ENCODE results near the gene VPS26C. TPM values are rescaled to one million over a fixed set of nuclear protein-coding genes. Genes with fewer than 3 reads are reported as not detected.
"Not testable (repeated sequence)": the region's sequence is repeated elsewhere in the genome, so short reads cannot be mapped to it uniquely, and the experiment has no call there.

The VPS26C gene
- total RNA-seq, 2 experiments from 2014 or later, result 96.2 to 98.7 TPM

DNA sequence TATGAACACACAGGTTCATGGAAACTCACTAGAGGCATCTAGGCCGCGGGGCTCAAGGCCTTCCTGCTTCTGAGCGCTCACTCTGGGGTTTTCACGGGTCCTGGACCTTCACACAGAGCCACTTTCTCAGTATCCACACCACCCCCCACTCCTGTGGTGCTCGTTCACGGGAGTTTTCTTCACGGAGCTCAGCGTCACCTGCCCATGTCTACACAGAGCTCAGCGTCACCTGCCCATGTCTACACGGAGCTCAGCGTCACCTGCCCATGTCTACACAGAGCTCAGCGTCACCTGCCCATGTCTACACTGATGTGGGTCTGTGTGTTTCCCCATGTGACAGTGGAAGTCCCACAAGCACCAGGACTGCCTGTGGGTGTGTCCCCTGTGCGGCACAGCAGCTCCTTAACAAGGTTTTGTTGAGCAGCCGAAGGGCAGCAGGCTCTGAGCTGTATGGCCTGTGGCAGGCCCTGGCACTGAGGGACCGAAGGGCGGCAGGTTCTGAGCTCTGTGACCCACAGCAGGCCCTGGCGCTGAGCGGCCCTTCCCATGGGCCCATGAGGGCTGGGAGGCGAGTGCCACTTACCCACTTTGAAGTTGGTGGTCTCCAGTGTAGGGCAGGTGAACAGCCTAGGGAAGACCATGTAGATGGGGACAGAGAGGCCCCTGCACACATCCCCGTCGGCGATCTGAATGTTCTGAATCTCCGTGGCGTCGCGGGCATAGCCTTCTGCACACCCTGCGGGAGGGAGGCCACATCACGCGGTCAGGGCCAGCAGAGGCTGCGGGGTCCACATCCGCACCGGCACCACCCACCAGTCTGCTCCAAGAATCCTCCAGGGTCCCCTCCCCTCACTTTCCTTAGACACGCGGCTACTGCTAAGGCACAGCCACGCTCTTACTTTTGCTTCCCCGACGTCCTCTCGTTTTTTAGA lies 39.8 kb downstream of the VPS26C start:
- H3K36me3 Mint-ChIP-seq (ENCODE audit: low read depth), result peaks cover 81% of the 10 kb centered on the region
- H3K9me3 Mint-ChIP-seq (ENCODE audit: insufficient read depth), result no peaks in the 10 kb centered on the region
- POLR2A ChIA-PET, result interaction anchor here (0.6 to 1.7 kb wide), 5 partner anchors 8 to 158 kb away, joined by 3 to 5 read pairs (median 3); partner anchors contain the start of gene VPS26C
- DNase-seq (no peak), ATAC-seq (no peak)
- H3K27ac Mint-ChIP-seq, result peak overlapping the region; percentile 89
- H3K4me1 Mint-ChIP-seq (ENCODE audit: low read depth), result peaks cover 62% of the 10 kb centered on the region
- no peak overlapping the region for H3K4me3 Mint-ChIP-seq
- H3K27me3 Mint-ChIP-seq (ENCODE audit: low read depth), result no peaks in the 10 kb centered on the region
- CTCF ChIA-PET, result no interaction called here

DNA sequence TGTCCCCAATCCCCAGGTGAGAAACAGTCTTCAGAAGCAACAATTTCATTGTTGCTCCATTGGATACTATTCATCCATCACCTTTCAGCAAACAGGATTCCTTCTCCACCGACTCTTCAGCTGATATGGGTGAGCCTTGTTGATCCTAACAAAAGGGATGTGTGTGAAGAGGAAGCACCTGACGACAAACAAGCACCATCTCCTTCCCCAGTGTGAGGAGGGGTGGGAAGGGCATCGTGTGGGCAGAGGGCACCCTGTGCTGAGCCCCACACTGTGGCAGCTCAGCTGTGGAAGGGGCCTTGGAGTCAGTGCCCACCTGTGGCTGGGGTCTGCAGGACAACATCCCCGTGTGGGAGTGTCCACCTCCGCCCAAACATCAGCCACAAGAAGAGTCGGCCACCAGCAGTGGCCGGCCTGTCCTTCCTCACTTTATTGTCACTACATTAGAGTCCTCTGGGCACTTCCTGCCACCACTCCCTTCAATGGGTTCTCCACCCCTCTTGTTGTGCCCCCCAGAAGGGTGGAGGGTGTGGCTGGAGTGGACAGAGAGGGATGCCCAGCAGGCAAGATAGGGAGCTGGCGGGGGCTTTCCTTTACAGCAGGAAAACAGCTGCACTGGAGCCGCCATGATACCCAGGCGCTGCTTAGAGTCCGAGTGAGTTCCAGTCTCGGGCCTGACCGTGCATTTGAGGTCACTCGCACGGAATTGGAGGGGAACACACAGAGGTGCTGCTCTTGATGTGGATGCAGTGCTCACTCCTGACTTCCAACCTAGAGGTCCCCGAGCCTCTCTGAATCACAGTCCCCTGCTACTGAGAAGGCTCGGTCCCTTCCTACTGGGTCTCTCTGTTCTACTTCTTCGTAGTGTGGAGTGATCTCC lies 40.9 kb downstream of the VPS26C start:
- POLR2A ChIA-PET, result interaction anchor here (0.7 to 2.5 kb wide), 11 partner anchors 9 to 145 kb away, joined by 3 to 20 read pairs (median 4); partner anchors contain the start of genes DYRK1A and VPS26C
- Mint-ChIP-seq H3K4me3 (peak overlapping the region; percentile 73), H3K4me1 (ENCODE audit: low read depth) (peaks cover 68% of the 10 kb centered on the region), H3K36me3 (ENCODE audit: low read depth) (peaks cover 82% of the 10 kb centered on the region), H3K27ac (peak overlapping the region; percentile 89), H3K27me3 (ENCODE audit: low read depth) (no peaks in the 10 kb centered on the region), H3K9me3 (ENCODE audit: insufficient read depth) (peaks cover 3% of the 10 kb centered on the region)
- ATAC-seq (no peak), DNase-seq (no peak)
- CTCF ChIA-PET, result interaction anchor here (1.2 to 2.2 kb wide), 6 partner anchors 10 to 143 kb away, joined by 3 to 10 read pairs (median 4); no protein-coding TSS in a partner anchor

- H3K36me3 Mint-ChIP-seq (ENCODE audit: low read depth), result peaks cover 76% of the 10 kb centered on the region
- DNase-seq, result peak; percentile 87
Measured at GRCh38 chr21:37224861-37225839, 42.0 kb downstream of the VPS26C start.

GRCh38 chr21:37223804-37224345 lies 43.3 kb downstream of the VPS26C start:
- H3K4me3 Mint-ChIP-seq, result peak overlapping the region; percentile 73
- H3K4me1 Mint-ChIP-seq (ENCODE audit: low read depth), result peaks cover 78% of the 10 kb centered on the region
- ChIA-PET CTCF (interaction anchor here (1.3 to 2.4 kb wide), 3 partner anchors 21 to 240 kb away, joined by 3 to 10 read pairs (median 8); no protein-coding TSS in a partner anchor), POLR2A (interaction anchor here (0.7 to 2.5 kb wide), 5 partner anchors 32 to 143 kb away, joined by 3 to 20 read pairs (median 4); partner anchors contain the start of genes DYRK1A and VPS26C)
- peak overlapping the region; percentile 89 for H3K27ac Mint-ChIP-seq
- DNase-seq (no peak), ATAC-seq (no peak)
- H3K9me3 Mint-ChIP-seq (ENCODE audit: insufficient read depth), result peaks cover 3% of the 10 kb centered on the region
- H3K27me3 Mint-ChIP-seq (ENCODE audit: low read depth), result no peaks in the 10 kb centered on the region
- peaks cover 74% of the 10 kb centered on the region for H3K36me3 Mint-ChIP-seq (ENCODE audit: low read depth)

More at GRCh38 chr21:37224861-37225839, 42.0 kb downstream of the VPS26C start:
- ChIA-PET POLR2A (interaction anchor here (0.6 to 2.5 kb wide), 11 partner anchors 12 to 872 kb away, joined by 3 to 20 read pairs (median 4); partner anchors contain the start of genes DYRK1A and VPS26C), CTCF (interaction anchor here (0.8 to 2.4 kb wide), 9 partner anchors 12 to 238 kb away, joined by 3 to 10 read pairs (median 4); no protein-coding TSS in a partner anchor)
- peak; percentile 56 for ATAC-seq
- Mint-ChIP-seq H3K4me3 (peak overlapping the region; percentile 73), H3K4me1 (ENCODE audit: low read depth) (peaks cover 74% of the 10 kb centered on the region), H3K9me3 (ENCODE audit: insufficient read depth) (peaks cover 3% of the 10 kb centered on the region), H3K27me3 (ENCODE audit: low read depth) (no peaks in the 10 kb centered on the region), H3K27ac (peak overlapping the region; percentile 89)

DNA sequence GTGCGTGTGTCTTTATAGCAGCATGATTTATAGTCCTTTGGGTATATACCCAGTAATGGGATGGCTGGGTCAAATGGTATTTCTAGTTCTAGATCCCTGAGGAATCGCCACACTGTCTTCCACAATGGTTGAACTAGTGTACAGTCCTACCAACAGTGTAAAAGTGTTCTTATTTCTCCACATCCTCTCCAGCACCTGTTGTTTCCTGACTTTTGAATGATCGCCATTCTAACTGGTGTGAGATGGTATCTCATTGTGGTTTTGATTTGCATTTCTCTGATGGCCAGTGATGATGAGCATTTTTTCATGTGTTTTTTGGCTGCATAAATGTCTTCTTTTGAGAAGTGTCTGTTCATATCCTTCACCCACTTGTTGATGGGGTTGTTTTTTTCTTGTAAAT lies 44.9 kb downstream of the VPS26C start:
- DNase-seq; ATAC-seq; CTCF ChIA-PET; H3K9me3 Mint-ChIP-seq (ENCODE audit: insufficient read depth); H3K27me3 Mint-ChIP-seq (ENCODE audit: low read depth); POLR2A ChIA-PET: not testable (repeated sequence)
- H3K27ac Mint-ChIP-seq, result peak overlapping the region; percentile 52
- H3K4me3 Mint-ChIP-seq, result peak overlapping the region; percentile 88
- H3K4me1 Mint-ChIP-seq (ENCODE audit: low read depth), result peaks cover 74% of the 10 kb centered on the region
- H3K36me3 Mint-ChIP-seq (ENCODE audit: low read depth), result peaks cover 65% of the 10 kb centered on the region

DNA sequence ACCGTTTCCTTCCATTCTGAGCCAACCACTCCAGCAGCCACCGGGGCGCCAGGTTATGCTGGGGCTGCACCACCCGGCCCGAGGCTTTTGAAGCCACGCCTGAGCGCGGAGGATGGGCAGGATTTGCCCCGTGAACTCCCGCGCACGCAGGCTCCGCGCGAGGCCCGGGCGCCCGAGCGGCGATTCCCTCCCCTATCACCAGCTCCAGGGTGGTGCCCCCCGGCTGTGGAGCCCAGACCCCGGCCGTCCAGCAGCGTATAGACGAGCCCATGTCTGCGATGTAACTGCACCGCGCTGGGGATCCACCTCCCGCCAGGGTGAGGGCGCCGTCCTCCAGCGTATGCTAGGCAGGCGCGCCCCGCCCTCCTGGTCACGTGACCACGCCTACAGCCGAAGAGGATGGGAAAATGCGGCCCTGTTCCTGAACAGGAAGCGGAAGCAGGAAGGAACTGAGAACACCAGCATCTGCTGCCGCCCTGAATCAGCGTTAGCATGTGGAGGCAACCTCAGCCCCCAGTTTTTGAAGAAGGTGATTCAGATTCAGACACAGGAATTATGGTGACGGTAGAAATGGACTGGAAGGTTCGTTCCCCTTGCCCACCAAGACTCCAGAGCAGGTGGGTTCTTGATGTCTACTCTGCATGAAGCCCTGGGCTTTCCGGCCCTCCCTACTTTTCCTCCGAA lies 46.0 kb downstream of the VPS26C start:
- POLR2A ChIA-PET, result interaction anchor here (0.6 to 2.0 kb wide), 11 partner anchors 11 to 343 kb away, joined by 3 to 11 read pairs (median 5); partner anchors contain the start of gene VPS26C
- ATAC-seq (peak; percentile 81), DNase-seq (peak; percentile 96)

GRCh38 chr21:37220433-37220980 lies 46.6 kb downstream of the VPS26C start:
- CTCF ChIA-PET, result interaction anchor here (0.9 to 2.1 kb wide), 8 partner anchors 24 to 160 kb away, joined by 3 to 8 read pairs (median 4); partner anchors contain the start of gene VPS26C
- peaks cover 48% of the 10 kb centered on the region for H3K36me3 Mint-ChIP-seq (ENCODE audit: low read depth)
- H3K27me3 Mint-ChIP-seq (ENCODE audit: low read depth), result no peaks in the 10 kb centered on the region
- H3K9me3 Mint-ChIP-seq (ENCODE audit: insufficient read depth), result peaks cover 3% of the 10 kb centered on the region
- POLR2A ChIA-PET, result interaction anchor here (0.6 to 2.0 kb wide), 12 partner anchors 11 to 343 kb away, joined by 3 to 11 read pairs (median 4); partner anchors contain the start of gene VPS26C
- no peak for DNase-seq
- peak overlapping the region; percentile 91 for H3K27ac Mint-ChIP-seq
- peak; percentile 43 for ATAC-seq
- peaks cover 57% of the 10 kb centered on the region for H3K4me1 Mint-ChIP-seq (ENCODE audit: low read depth)
- H3K4me3 Mint-ChIP-seq, result peak overlapping the region; percentile 88

More for the DNA sequence above, 46.0 kb downstream of the VPS26C start:
- Mint-ChIP-seq H3K27ac (peak overlapping the region; percentile 91), H3K27me3 (ENCODE audit: low read depth) (no peaks in the 10 kb centered on the region), H3K9me3 (ENCODE audit: insufficient read depth) (peaks cover 3% of the 10 kb centered on the region), H3K4me1 (ENCODE audit: low read depth) (peaks cover 63% of the 10 kb centered on the region), H3K36me3 (ENCODE audit: low read depth) (peaks cover 54% of the 10 kb centered on the region), H3K4me3 (peak overlapping the region; percentile 88)
- CTCF ChIA-PET, result interaction anchor here (0.9 to 2.1 kb wide), 8 partner anchors 24 to 160 kb away, joined by 3 to 8 read pairs (median 4); partner anchors contain the start of gene VPS26C

GRCh38 chr21:37219761-37220432 lies 47.2 kb downstream of the VPS26C start:
- no peak for ATAC-seq
- Mint-ChIP-seq H3K4me1 (ENCODE audit: low read depth) (peaks cover 51% of the 10 kb centered on the region), H3K27ac (peak overlapping the region; percentile 91), H3K9me3 (ENCODE audit: insufficient read depth) (peaks cover 3% of the 10 kb centered on the region), H3K36me3 (ENCODE audit: low read depth) (peaks cover 42% of the 10 kb centered on the region), H3K4me3 (peak overlapping the region; percentile 88), H3K27me3 (ENCODE audit: low read depth) (no peaks in the 10 kb centered on the region)
- ChIA-PET CTCF (interaction anchor here (0.9 to 2.1 kb wide), 6 partner anchors 12 to 243 kb away, joined by 3 to 8 read pairs (median 4); partner anchors contain the start of gene VPS26C), POLR2A (interaction anchor here (0.6 to 2.0 kb wide), 7 partner anchors 12 to 344 kb away, joined by 3 to 11 read pairs (median 5); partner anchors contain the start of gene VPS26C)
- peak; percentile 55 for DNase-seq

- POLR2A ChIA-PET, result no interaction called here
- Mint-ChIP-seq H3K27me3 (ENCODE audit: low read depth) (peaks cover 4% of the 10 kb centered on the region), H3K9me3 (ENCODE audit: insufficient read depth) (no peaks in the 10 kb centered on the region), H3K27ac (no peak overlapping the region), H3K36me3 (ENCODE audit: low read depth) (peaks cover 9% of the 10 kb centered on the region), H3K4me1 (ENCODE audit: low read depth) (peaks cover 11% of the 10 kb centered on the region), H3K4me3 (no peak overlapping the region)
- no peak for DNase-seq
- ATAC-seq, result no peak
- CTCF ChIA-PET, result no interaction called here
Measured at GRCh38 chr21:37214952-37215351, 52.2 kb downstream of the VPS26C start.

All from activated CD8-positive, alpha-beta T cell treated with anti-CD3 and anti-CD28 coated beads, Interleukin-2, amount 10 ng/mL, durations not matched to agents 7 days and 5 days (primary cell).